ENCODE measurements around the gene GINS3. TPM values are rescaled to one million over a fixed set of nuclear protein-coding genes. Genes with fewer than 3 reads are reported as not detected.

Gene GINS3
- total RNA-seq, 1 experiment from 2014 or later: 16.4 TPM

DNA sequence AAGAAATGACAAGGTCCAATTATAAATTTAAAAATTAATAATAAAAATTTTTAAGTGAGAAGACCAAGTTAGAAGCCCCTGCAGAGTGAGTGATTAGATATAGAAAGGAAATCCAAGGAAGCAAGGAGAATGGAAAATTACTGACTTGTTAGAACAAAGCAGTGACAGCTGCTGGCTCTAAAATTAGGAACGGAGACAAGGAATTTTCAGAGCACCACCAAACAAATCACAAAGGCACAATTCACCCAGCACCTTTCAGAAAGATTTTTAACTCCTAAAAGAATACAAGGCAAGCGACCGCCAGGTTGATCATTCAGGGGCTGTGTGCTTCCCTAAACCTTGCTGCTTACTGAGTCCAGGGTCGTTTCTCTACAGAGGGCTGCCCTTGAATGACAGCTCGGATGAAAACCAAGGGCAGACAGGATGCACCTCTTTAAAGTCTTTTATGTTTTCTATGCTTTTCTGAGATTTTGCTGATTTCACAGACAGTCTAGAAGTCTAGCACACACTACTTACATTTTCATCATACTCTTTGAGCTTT lies 45.4 kb upstream of the GINS3 start:
- no peak overlapping the region for H3K27ac Mint-ChIP-seq
- Histone ChIP-seq H2BK5ac (ENCODE audit: insufficient read length, low read length) (no peak overlapping the region), H4K5ac (ENCODE audit: insufficient read length, low read depth, low read length) (no peak overlapping the region), H3K18ac (ENCODE audit: insufficient read length, low read depth, low read length) (no peak overlapping the region), H3K4me2 (ENCODE audit: insufficient read depth, insufficient read length, low read length) (no peak overlapping the region), H2AFZ (ENCODE audit: low read length) (no peak overlapping the region), H2BK20ac (ENCODE audit: low read depth, low read length, poor library complexity, severe bottlenecking) (no peak overlapping the region), H3K27me3 (ENCODE audit: insufficient read depth, low read length) (no peaks in the 10 kb centered on the region; the same call in 1 of the 2 replicates), H4K8ac (replicated peaks; ENCODE audit: insufficient read length, low read depth, low read length) (no peak overlapping the region), H3K4ac (ENCODE audit: low read depth, low read length) (no peak overlapping the region), H3K79me1 (ENCODE audit: insufficient read depth, low read depth, low read length, poor library complexity, severe bottlenecking) (no peaks in the 10 kb centered on the region), H3K14ac (ENCODE audit: insufficient read depth, low read length) (no peak overlapping the region), H2BK15ac (ENCODE audit: low read depth, low read length) (no peak overlapping the region), H4K91ac (ENCODE audit: insufficient read length, low read depth, low read length) (no peak overlapping the region), H3K4me1 (ENCODE audit: insufficient read depth, low read length) (no peaks in the 10 kb centered on the region; the same call in 1 of the 2 replicates), H2BK120ac (ENCODE audit: low read depth, low read length, poor library complexity, severe bottlenecking) (no peak overlapping the region), H4K20me1 (ENCODE audit: control insufficient read depth, insufficient read depth, insufficient read length) (no peaks in the 10 kb centered on the region), H3K79me2 (ENCODE audit: insufficient read depth, low read length) (no peaks in the 10 kb centered on the region), H2BK12ac (ENCODE audit: insufficient read length, low read depth, low read length) (no peak overlapping the region), H2AK5ac (ENCODE audit: insufficient read length, low read length) (no peak overlapping the region), H3K9ac (ENCODE audit: extremely low read depth, insufficient read length, low read length) (no peak overlapping the region), H3K23me2 (ENCODE audit: insufficient read length, low read depth, low read length, poor library complexity, severe bottlenecking) (no peaks in the 10 kb centered on the region), H3K23ac (ENCODE audit: insufficient read length, low read depth, low read length) (no peak overlapping the region), H3K9me3 (ENCODE audit: control insufficient read depth, low read depth, low read length) (no peaks in the 10 kb centered on the region), H3T11ph (ENCODE audit: low read length) (no peak overlapping the region), H3K27ac (ENCODE audit: insufficient read length, low read depth, low read length) (no peak overlapping the region), H3K56ac (ENCODE audit: insufficient read length, low read depth, low read length) (no peak overlapping the region)
- no peak overlapping the region for H3K4me3 Mint-ChIP-seq
- H3K9me3 Mint-ChIP-seq: peaks cover 6 to 8% of the 10 kb centered on the region in 2 experiments
- peaks cover 28% of the 10 kb centered on the region for H3K27me3 Mint-ChIP-seq (ENCODE audit: low read depth)
- peaks cover 23 to 29% of the 10 kb centered on the region in 2 experiments for H3K4me1 Mint-ChIP-seq
- WGBS (ENCODE audit: extremely low coverage, insufficient read length, low lambda C conversion rate): no CpG with 5 or more reads among the region's 5 CpGs
- DNase-seq: no peak
- TF ChIP-seq, protein P1, sequence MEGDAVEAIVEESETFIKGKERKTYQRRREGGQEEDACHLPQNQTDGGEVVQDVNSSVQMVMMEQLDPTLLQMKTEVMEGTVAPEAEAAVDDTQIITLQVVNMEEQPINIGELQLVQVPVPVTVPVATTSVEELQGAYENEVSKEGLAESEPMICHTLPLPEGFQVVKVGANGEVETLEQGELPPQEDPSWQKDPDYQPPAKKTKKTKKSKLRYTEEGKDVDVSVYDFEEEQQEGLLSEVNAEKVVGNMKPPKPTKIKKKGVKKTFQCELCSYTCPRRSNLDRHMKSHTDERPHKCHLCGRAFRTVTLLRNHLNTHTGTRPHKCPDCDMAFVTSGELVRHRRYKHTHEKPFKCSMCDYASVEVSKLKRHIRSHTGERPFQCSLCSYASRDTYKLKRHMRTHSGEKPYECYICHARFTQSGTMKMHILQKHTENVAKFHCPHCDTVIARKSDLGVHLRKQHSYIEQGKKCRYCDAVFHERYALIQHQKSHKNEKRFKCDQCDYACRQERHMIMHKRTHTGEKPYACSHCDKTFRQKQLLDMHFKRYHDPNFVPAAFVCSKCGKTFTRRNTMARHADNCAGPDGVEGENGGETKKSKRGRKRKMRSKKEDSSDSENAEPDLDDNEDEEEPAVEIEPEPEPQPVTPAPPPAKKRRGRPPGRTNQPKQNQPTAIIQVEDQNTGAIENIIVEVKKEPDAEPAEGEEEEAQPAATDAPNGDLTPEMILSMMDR (conservative IDR thresholded peaks at IDR 0.05): no peak
- peaks cover 0 to 3% (median 0%) of the 10 kb centered on the region in 3 experiments; a peak in 1 of 7 replicates for H3K36me3 Mint-ChIP-seq (ENCODE audit: insufficient read depth in 1 of 3, low read depth in 3 of 3)
